Stimulated activated CD8-positive, alpha-beta memory T cell treated with anti-CD3 and anti-CD28 coated beads, Interleukin-15, amount 100 ng/mL, for 48 hours (primary cell): ENCODE measurements around the gene PPIF.
A peak's percentile ranks its signal among the peaks of the same experiment; 100 is the strongest.

Source experiments
- DNase-seq, 2 donors: peaks; one replicate each; pipeline ENCODE4 v3.0.0-alpha.2; 2020; ENCODE audit warnings: low read depth in 2 of 2

The PPIF gene

DNA sequence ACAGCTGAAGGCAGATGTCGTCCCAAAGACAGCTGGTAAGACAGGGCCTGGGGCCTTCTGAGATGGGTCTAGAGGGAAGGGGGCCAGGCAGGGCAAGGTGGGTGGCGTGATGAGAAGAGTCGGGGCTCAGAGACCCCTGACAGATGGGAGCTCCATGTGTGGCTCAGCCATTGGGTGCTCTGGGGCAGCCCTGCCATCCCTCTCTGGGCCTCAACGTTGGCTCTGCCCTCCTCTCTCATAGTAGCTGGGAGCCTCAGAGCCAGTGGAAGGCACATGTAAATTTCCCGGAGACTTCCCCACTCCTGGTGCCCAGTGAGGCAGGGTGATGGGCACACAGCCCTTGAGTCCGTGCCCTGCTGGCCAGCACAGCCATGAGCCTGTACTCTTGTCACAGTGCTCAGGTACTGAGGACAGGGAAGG lies 1.8 kb downstream of the PPIF start:
- no peak for DNase-seq

DNA sequence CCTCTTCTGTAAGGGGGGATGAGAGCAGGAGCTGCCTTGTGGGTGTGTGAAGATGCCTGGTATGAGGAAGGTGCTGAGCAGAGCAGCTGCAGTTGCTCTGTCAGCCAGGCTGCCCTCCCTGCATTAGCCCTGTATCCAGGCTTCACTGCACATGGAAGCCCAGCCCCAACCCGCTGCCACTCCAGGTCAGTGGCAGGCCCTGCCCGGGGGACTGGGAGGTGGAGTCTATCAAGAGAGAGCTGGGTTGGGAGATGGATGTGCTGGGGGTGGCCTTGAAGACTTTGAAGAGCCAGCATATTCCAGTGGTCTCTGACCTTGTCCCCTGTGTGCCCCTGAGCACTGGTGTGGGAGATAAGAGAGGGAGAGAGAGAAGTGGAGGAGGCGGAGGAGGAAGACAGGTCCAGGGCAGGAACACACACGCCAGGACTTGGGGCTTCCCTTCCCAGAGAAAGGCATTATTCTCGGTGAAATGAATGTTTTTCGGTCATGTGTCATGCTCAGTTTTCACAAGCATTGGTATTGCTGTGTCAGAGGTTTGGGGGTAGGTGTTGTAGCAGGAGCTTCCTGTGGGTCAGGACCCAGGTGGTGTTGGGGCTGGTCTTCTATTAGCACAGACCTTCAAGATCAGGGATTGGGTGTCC lies 2.6 kb downstream of the PPIF start:
- no peak for DNase-seq

DNA sequence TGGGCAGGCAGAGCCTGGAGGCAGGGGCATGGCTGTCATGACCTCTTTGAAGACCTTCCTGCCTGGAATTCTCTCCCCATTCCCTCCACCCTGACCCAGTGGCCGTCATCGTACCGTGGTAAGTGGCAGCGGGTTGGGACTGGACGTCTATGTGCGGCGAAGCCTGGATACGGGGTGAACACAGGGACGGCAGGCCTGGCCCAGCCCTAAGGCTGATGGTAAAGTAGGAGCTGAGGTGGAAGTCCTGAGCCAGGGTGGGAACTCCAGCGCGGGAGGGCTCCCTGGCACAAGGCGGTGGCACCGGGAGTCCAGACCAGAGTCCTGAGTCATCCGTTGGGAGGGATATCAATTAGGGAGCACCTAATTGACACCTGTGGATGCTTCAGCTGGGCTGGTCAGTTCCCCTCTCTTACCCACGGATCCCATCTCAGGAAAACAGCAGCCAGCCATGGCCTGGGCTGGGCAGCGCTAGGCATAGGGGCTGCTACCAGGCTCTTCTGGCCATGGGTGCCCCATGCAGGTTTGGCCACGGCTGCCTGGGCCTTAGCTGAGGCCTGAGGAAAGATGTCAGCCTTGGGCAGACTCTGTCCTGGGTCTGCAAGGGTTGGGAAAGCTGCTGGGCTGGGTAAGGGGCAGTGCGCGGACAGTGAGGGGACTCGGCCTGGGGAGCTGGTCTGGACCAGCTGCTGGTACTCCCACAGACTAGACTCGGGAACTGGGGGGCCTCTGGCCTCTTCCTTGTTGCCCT lies 3.3 kb downstream of the PPIF start:
- no peak for DNase-seq

DNA sequence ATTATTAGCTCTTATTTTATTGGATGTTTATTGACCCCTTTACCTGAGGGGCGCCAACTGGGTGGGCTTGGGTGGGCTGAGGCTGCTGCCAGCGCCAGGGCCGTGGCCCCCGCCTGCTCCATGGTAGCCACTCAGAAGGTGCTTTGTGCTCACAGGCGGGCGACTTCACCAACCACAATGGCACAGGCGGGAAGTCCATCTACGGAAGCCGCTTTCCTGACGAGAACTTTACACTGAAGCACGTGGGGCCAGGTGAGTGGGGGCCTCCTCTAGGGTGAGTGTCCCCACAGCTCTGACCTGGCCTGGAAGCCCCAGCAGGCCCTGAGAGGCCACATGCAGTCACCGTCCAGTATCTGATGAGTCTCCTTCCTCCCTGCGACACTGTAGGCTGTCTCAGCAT lies 4.1 kb downstream of the PPIF start:
- no peak for DNase-seq

DNA sequence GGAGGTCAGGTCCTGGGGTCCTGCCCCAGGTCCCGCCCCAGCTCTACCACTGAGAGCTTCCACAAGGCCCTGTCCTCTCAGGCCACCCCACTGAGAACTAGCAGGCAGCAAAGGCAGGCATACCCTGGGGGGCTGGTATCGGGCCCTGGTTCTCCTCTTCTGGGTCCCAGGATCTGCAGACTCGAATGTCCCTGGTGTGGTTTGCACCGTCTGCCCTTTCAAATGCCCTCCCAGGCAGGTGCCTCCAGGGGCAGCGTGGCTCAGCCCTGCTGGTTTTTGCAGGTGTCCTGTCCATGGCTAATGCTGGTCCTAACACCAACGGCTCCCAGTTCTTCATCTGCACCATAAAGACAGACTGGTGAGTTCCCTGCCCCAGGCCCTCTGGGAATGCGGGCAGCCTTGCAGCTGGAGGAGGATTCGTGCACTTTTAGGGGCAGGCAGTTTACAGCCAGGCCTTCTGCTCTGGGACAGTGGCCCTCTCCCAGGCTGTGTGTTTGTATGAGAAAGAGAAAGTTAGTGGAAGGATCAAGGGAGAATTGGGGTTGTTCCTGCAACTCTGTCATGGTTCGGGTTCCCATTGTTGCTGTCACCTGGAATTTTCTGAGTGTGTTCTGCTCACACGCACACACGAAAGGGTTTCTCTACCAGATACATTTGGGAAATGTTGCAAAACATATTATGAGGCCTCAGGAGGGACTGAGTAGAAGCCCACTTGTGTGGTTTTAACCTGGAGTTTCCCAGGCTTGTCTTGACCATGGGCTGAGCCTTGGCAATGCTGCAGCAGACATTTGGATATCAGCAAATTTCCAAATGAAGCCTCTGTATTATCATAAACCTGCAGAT lies 5.0 kb downstream of the PPIF start:
- no peak for DNase-seq

DNA sequence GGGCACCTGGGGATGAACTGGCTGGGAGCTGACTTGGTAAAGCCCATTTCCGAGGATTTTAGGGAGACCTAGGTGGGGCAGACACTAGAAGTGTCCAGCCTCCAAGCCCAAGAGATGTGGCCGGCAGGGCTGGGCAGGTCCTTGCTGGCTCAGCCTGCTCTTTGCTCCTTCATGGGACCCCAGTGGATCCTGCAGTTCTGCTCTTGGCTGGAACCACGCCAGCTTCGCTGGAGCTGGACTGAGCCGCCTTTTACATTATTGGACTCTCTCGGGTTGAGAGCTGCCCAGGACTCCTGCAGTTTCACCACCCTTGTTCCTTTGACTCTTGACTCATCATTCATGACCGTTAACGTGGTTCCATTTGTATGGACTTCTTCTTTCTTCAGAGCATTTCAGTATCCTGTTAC lies 5.7 kb downstream of the PPIF start:
- no peak for DNase-seq

DNA sequence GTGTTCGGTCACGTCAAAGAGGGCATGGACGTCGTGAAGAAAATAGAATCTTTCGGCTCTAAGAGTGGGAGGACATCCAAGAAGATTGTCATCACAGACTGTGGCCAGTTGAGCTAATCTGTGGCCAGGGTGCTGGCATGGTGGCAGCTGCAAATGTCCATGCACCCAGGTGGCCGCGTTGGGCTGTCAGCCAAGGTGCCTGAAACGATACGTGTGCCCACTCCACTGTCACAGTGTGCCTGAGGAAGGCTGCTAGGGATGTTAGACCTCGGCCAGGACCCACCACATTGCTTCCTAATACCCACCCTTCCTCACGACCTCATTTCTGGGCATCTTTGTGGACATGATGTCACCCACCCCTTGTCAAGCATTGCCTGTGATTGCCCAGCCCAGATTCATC lies 6.5 kb downstream of the PPIF start:
- no peak for DNase-seq

DNA sequence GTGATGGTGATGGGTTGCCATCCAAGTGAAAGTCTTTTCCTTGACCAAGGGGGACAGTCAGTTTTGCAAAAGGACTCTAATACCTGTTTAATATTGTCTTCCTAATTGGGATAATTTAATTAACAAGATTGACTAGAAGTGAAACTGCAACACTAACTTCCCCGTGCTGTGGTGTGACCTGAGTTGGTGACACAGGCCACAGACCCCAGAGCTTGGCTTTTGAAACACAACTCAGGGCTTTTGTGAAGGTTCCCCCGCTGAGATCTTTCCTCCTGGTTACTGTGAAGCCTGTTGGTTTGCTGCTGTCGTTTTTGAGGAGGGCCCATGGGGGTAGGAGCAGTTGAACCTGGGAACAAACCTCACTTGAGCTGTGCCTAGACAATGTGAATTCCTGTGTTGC lies 6.9 kb downstream of the PPIF start:
- no peak for DNase-seq

DNA sequence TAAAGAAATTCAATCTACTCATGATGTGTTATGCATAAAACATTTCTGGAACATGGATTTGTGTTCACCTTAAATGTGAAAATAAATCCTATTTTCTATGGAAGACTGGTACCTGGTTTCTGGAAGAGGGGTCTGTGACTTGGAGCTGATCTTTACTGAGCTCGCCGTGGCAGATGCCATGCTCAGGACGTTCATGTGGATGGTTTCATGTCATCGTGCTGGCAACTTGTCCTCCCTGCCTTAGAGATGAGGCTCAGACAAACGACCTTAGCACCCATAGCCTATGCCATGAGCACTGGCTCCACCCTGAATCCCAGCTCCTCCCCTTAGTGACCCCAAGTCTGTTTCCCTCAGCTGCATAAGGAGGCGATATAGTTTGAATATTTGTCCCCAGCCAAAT lies 7.3 kb downstream of the PPIF start:
- DNase-seq: no peak

DNA sequence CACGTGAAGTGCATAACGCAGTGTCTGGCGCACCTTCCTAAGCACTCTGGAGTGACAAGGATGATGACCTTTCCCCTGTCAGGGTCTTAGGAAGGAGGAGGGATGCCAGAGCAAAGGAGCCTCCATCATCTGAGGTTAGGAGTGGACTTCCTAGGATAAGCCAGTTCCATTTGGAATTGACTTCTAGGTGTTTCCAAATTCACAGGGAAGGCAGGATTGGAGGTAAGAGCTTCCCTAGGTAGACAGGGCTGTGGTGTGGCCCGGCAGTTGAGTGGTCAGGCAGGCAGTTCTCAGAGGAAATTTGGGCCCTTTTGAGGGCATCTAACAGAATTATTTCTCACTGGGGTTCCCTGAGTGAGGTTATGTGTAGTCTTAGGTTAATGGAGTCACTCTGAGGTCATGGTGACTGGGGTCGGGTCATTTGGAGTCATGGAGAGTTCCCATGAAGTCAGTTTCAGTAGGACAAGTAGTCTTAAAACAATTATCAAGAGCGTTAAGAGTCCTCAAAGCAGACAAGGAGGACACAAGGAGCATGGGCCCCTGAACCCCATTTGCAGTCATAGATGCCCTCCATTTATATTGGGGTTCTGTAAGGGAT lies 8.2 kb downstream of the PPIF start:
- no peak for DNase-seq

DNA sequence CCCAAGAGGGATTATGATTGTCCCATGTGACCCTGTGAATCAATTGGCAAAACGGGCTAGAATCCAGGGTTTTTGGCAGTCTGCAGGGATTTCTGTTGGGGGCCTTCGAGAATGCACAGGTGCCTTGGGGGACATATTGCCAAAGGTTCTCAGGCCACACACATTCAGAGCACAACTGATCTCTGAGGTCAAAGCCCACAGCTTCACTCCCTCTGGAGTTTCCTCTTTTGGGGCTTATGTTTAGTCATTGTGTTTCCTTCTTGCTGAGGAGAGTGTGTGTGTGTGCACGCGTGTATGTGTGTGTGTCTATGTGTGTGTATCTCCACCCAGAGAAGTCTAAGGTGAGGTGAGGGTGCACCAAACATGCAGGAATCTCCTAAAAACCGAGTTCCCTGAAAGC lies 8.8 kb downstream of the PPIF start:
- DNase-seq: no peak

DNA sequence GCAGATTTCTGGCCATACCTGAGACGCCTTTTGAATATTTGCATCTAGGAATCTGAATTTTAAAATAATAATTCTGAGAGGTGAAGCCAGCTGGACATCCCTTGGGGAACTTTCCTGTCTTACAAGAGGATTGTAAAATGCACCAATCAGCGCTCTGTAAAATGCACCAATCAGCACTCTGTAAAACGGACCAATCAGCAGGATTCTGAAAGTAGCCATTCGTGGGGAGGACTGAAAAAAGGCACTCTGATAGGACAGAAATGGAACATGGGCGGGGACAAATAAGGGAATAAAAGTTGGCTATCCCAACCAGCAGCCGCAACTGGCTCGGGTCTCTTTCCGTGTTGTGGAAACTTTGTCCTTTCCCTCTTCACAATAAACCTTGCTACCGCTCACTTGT lies 9.9 kb downstream of the PPIF start:
- DNase-seq: no peak

DNA sequence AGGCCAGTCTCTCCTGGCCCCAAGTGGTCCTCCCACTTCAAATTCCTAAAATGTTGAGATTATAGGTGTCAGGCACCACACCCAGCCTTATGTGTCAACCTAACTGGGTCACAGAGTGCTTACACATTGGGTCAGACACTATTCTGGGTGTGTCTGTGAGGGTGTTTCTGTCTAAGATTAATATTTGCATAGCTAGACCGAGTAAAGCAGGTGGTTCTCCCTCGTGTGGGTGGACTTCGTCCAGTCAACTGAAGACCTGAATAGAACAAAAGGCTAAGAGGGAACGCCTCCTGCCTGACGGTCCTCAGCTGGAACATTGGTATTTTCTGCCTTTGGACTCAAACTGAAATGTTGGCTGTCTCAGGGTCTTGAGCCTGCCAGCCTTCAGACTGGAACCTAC lies 11.5 kb downstream of the PPIF start:
- DNase-seq: no peak

DNA sequence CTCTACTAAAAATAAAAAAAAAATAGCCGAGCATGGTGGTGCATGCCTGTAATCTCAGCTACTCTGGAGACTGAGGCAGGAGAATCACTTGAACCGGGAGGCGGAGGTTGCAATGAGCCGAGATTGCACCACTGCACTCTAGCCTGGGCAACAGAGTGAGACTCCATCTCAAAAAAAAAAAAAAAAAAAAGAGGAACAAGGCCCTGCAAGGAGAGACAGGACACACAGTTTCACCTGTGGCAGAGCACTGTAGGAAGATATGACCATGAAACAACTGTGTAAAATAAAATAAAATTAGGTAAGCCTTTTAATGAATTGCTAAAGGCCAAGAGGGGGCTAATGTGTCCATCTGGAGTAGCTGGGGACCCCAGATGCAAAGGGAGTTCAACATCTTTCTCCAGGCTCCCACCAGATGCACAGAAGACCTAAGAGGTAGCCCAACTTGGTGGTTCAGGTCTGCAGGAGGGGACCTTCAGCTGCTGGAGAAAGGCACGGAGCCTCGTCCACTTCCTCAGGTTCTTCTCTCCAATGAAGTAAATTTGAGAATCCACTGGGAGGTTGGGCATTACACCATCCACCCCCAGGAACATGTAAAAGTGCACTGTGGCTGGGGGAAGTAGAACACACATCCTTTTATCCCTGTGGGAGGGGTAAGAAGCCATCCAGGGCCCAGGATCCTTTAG lies 12.7 kb downstream of the PPIF start:
- DNase-seq: no peak

DNA sequence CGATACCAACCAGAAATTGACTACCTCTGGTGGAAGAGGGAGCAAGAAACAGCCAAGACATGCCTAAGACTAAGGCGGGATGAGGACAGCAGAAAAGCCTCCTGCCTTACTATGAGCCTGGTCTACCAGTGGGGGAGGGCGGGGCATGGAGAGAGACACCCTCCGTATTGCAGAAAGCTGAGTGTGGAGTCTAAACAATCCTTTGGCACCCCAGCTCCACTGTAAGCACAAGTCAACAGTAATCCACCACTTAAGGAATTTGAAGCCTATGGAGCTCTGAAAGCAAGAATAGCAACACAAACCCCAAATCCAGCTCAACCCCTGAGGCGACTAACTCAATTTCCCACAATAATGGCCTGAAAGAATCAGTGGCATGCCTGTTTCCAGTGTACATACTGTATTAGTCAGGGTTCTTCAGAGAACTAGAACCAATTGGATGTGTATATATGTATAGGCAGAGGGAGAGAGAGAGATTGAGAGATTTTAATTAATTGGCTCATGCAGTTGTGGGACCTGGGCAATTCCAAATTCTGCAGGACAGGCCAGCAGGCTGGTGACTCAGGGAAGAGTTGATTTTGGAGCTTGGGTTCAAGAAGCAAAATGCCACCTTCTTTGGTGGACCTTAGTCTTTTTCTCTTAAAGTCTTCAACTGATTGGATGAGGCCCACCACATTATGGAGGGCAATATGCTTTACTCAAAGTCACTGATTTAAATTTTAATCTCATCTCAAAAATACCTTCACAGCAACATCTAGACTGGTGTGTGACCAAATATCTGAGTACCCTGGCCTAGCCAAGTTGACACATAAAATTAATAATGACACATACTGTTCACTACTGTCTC lies 13.5 kb downstream of the PPIF start:
- no peak for DNase-seq

DNA sequence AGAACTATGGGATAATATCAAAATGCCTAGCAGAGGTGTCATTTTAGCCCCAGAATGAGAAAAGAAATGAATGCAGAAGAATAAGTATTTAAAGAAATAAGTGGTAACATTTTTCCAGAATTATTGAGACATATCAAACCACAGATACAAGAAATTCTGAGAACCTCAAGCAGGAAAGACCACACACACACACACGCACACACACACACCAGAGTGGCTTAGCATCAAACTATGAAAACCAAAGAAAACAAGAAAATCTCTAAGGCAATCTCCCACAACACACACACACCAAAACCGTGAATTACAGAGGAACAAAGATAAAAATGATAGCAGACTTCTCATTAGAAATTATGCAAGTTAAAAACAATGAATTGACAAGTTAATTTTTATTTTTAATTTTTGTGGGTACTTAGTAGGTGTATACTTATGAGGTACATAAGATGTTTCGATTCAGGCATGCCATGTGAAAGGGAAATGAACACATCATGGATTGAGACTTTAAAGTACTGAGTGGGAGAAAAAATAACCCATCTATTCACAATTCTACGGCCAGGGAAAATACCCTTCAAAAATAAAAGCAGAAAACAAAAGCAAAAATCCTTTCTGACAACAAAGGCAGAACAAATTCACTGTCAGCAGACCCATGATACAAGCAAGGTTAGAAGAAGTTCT lies 14.6 kb downstream of the PPIF start:
- DNase-seq: no peak

DNA sequence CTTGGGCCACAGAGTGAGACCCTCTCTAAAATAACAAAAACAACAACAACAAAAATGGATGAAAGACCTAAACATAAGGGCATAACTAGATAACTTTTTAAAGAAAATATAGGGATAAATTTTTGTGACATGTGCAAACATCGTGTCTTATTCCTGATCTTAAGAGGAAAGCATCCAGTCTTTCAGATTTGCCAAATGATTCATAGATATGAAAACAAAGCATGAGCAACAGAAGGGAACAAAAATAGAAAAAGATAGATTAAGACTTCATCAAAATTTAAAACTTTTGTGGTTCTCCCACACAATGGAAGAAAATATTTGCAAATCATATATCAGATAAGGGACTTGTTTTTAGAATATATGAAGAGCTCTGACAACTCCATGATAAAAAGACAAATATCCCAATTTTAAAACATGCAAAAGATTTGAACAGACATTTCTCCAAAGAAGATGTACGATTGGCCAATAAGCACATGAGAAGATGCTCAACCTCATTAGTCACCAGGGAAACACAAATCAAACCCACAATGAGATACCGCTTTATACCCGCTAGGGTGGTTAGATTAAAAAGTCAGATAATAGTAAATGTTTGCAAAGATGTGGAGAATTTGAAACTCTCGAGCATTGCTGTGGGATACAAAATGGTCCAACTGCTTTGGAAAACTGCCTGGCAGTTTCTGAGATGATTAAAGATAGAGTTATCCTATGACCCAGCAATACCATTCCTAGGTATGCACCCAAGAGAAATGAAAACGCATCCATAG lies 20.3 kb downstream of the PPIF start:
- DNase-seq: no peak

DNA sequence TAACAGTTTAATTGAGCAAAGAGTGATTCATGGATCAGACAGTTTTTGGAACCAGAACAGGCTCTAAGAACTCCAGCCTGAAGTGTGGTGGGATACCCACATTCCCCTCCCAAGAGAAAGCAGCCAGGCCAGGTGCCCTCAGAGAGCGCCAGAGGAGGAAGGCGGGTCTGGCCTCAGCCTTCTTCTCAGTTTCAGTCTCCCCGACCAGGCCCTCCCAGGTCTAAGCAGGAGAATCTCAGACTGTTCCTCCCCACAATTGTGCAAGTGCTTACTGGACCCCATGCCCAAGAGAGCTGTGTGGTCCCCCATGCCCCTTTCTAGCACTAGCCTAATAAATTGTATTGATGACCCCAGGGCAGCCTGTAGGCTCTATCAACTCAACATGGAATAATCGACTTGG lies 25.6 kb downstream of the PPIF start:
- no peak for DNase-seq

DNA sequence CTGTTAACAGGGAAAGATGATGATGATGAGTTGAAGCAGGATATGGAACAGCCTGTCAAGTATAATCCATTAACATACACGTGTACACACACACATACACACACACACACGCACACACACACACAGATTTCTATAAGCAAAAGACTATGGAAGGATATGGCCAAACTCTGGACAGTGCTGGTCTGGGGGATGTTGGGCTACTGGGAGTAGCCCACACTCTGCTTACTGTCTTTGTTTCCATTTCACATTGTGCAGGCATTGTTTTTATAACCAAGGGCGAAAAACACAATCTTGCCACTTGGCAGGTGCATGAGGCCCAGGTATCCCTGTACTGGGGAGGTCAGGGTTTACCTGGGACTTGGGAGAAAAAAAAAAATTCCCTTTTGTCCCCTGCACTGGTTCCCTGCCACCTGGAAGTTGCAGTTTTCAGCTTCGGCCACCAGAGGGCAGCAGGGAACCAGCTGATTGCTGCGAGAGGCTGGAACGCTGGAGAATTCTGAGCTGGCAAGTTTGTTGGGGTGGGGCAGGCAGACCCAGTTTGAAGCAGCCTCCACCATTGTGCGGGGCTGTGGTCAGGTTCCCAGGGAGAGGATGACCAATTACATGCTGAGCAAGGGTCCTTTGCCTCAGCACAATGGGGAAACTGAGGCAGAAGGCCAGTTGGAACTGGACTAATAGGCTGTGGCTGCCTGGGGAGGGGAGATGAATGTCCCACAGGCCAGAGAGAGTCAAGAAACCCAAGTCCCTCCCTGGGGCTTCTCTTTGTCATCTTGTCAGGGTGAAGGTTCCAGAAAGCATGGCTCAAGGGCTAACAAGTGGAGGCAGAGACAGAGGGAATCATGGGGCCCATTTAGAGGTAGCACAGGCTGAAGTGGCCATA lies 27.3 kb downstream of the PPIF start:
- peak; percentile 44 to 50 for DNase-seq
